HG02623 (cell line): Measurements from ENCODE around the gene CTDSPL2.
"Not testable (repeated sequence)": the region's sequence is repeated elsewhere in the genome, so short reads cannot be mapped to it uniquely, and the experiment has no call there.

Experiments
- ATAC-seq: cut with Tn5 transposase; IDR thresholded peaks from one replicate; pipeline ENCODE4 v1.9.1; 2021; ENCODE audit warnings: moderate library complexity; ENCODE audit not compliant: unreplicated experiment

CTDSPL2 gene

GRCh38 chr15:44537735-44538240, 110.4 kb downstream of the CTDSPL2 start:
- no peak for ATAC-seq

- no peak for ATAC-seq
These were observed 114.0 kb downstream of the CTDSPL2 start for GRCh38 chr15:44541282-44541958.

- no peak for ATAC-seq
These were observed 115.2 kb downstream of the CTDSPL2 start for GRCh38 chr15:44542596-44542995.

- ATAC-seq, result not testable (repeated sequence)
These were observed 117.3 kb downstream of the CTDSPL2 start for GRCh38 chr15:44544745-44545144.

GRCh38 chr15:44545913-44546802, 118.7 kb downstream of the CTDSPL2 start:
- no peak for ATAC-seq

- not testable (repeated sequence) for ATAC-seq
These were observed 121.7 kb downstream of the CTDSPL2 start for GRCh38 chr15:44549152-44549551.

- no peak for ATAC-seq
These were observed 122.8 kb downstream of the CTDSPL2 start for GRCh38 chr15:44550256-44550655.

- ATAC-seq, result no peak
These were observed 123.3 kb downstream of the CTDSPL2 start for GRCh38 chr15:44550734-44551133.

- ATAC-seq, result no peak
These were observed 127.7 kb downstream of the CTDSPL2 start for GRCh38 chr15:44554934-44555723.

GRCh38 chr15:44560926-44561325, 133.5 kb downstream of the CTDSPL2 start:
- ATAC-seq, result not testable (repeated sequence)

GRCh38 chr15:44565387-44566154, 138.1 kb downstream of the CTDSPL2 start:
- no peak for ATAC-seq

- ATAC-seq, result no peak
These were observed 138.7 kb downstream of the CTDSPL2 start for GRCh38 chr15:44566155-44566540.

- ATAC-seq, result no peak
These were observed 140.9 kb downstream of the CTDSPL2 start for GRCh38 chr15:44568338-44568737.

- no peak for ATAC-seq
These were observed 141.9 kb downstream of the CTDSPL2 start for GRCh38 chr15:44569316-44569715.

- ATAC-seq, result no peak
These were observed 142.9 kb downstream of the CTDSPL2 start for GRCh38 chr15:44570361-44570760.

- ATAC-seq, result no peak
These were observed 146.0 kb downstream of the CTDSPL2 start for GRCh38 chr15:44573386-44573785.

GRCh38 chr15:44574734-44575133, 147.3 kb downstream of the CTDSPL2 start:
- no peak for ATAC-seq
